ENCODE results near the gene WIPF3.
A peak's percentile ranks its signal among the peaks of the same experiment; 100 is the strongest.

WIPF3 gene

GRCh38 chr7:29809533-29810155, 3.3 kb downstream of the WIPF3 start:
- H3K9me3 ChIP-seq (ENCODE audit: control insufficient read depth, insufficient read depth, low read depth, low read length) = no peaks in the 10 kb centered on the region
- H3K4me3 ChIP-seq (ENCODE audit: low read depth, low read length) = no peak overlapping the region
- H3K27ac ChIP-seq (ENCODE audit: low read depth, low read length) = no peak overlapping the region
- H3K36me3 ChIP-seq (ENCODE audit: control insufficient read depth, insufficient read depth, low read length) = no peaks in the 10 kb centered on the region
- peaks cover 10% of the 10 kb centered on the region; the same call in 1 of the 2 replicates for H3K4me1 ChIP-seq (ENCODE audit: control insufficient read depth, insufficient read depth, low read length)
- H3K9ac ChIP-seq (ENCODE audit: low read length) = no peak overlapping the region
- peaks cover 23% of the 10 kb centered on the region for H3K27me3 ChIP-seq (ENCODE audit: control insufficient read depth, insufficient read depth, low read length)

GRCh38 chr7:29810297-29810696, 4.0 kb downstream of the WIPF3 start:
- Histone ChIP-seq H3K4me1 (ENCODE audit: control insufficient read depth, insufficient read depth, low read length) (peaks cover 10% of the 10 kb centered on the region; the same call in 1 of the 2 replicates), H3K36me3 (ENCODE audit: control insufficient read depth, insufficient read depth, low read length) (no peaks in the 10 kb centered on the region), H3K9me3 (ENCODE audit: control insufficient read depth, insufficient read depth, low read depth, low read length) (no peaks in the 10 kb centered on the region), H3K9ac (ENCODE audit: low read length) (no peak overlapping the region), H3K4me3 (ENCODE audit: low read depth, low read length) (no peak overlapping the region), H3K27me3 (ENCODE audit: control insufficient read depth, insufficient read depth, low read length) (peaks cover 17% of the 10 kb centered on the region), H3K27ac (ENCODE audit: low read depth, low read length) (no peak overlapping the region)

- Histone ChIP-seq H3K9ac (ENCODE audit: low read length) (no peak overlapping the region), H3K27ac (ENCODE audit: low read depth, low read length) (no peak overlapping the region), H3K9me3 (ENCODE audit: control insufficient read depth, insufficient read depth, low read depth, low read length) (no peaks in the 10 kb centered on the region), H3K36me3 (ENCODE audit: control insufficient read depth, insufficient read depth, low read length) (no peaks in the 10 kb centered on the region), H3K27me3 (ENCODE audit: control insufficient read depth, insufficient read depth, low read length) (peaks cover 10% of the 10 kb centered on the region), H3K4me1 (ENCODE audit: control insufficient read depth, insufficient read depth, low read length) (peaks cover 6% of the 10 kb centered on the region; the same call in 1 of the 2 replicates), H3K4me3 (ENCODE audit: low read depth, low read length) (no peak overlapping the region)
These were observed 4.6 kb downstream of the WIPF3 start for GRCh38 chr7:29810813-29811482.

- H3K36me3 ChIP-seq (ENCODE audit: control insufficient read depth, insufficient read depth, low read length) = no peaks in the 10 kb centered on the region
- H3K4me3 ChIP-seq (ENCODE audit: low read depth, low read length) = no peak overlapping the region
- H3K27me3 ChIP-seq (ENCODE audit: control insufficient read depth, insufficient read depth, low read length) = peaks cover 8% of the 10 kb centered on the region
- peaks cover 5% of the 10 kb centered on the region; the same call in 1 of the 2 replicates for H3K4me1 ChIP-seq (ENCODE audit: control insufficient read depth, insufficient read depth, low read length)
- no peak overlapping the region for H3K9ac ChIP-seq (ENCODE audit: low read length)
- H3K9me3 ChIP-seq (ENCODE audit: control insufficient read depth, insufficient read depth, low read depth, low read length) = no peaks in the 10 kb centered on the region
- H3K27ac ChIP-seq (ENCODE audit: low read depth, low read length) = no peak overlapping the region
These were observed 5.3 kb downstream of the WIPF3 start for GRCh38 chr7:29811586-29811985.

GRCh38 chr7:29812185-29812876, 6.0 kb downstream of the WIPF3 start:
- Histone ChIP-seq H3K4me3 (ENCODE audit: low read depth, low read length) (no peak overlapping the region), H3K27ac (ENCODE audit: low read depth, low read length) (no peak overlapping the region)

GRCh38 chr7:29815181-29816105, 9.1 kb downstream of the WIPF3 start:
- Histone ChIP-seq H3K4me1 (ENCODE audit: control insufficient read depth, insufficient read depth, low read length) (no peaks in the 10 kb centered on the region), H3K27me3 (ENCODE audit: control insufficient read depth, insufficient read depth, low read length) (no peaks in the 10 kb centered on the region), H3K27ac (ENCODE audit: low read depth, low read length) (no peak overlapping the region), H3K9ac (ENCODE audit: low read length) (no peak overlapping the region), H3K4me3 (ENCODE audit: low read depth, low read length) (no peak overlapping the region), H3K9me3 (ENCODE audit: control insufficient read depth, insufficient read depth, low read depth, low read length) (no peaks in the 10 kb centered on the region), H3K36me3 (ENCODE audit: control insufficient read depth, insufficient read depth, low read length) (no peaks in the 10 kb centered on the region)

More at GRCh38 chr7:29812185-29812876, 6.0 kb downstream of the WIPF3 start:
- Histone ChIP-seq H3K4me1 (ENCODE audit: control insufficient read depth, insufficient read depth, low read length) (peaks cover 5% of the 10 kb centered on the region; the same call in 1 of the 2 replicates), H3K27me3 (ENCODE audit: control insufficient read depth, insufficient read depth, low read length) (peaks cover 1% of the 10 kb centered on the region; the same call in 1 of the 2 replicates), H3K36me3 (ENCODE audit: control insufficient read depth, insufficient read depth, low read length) (no peaks in the 10 kb centered on the region), H3K9ac (ENCODE audit: low read length) (no peak overlapping the region), H3K9me3 (ENCODE audit: control insufficient read depth, insufficient read depth, low read depth, low read length) (no peaks in the 10 kb centered on the region)

- H3K27me3 ChIP-seq (ENCODE audit: control insufficient read depth, insufficient read depth, low read length) = no peaks in the 10 kb centered on the region
These were observed 12.0 kb downstream of the WIPF3 start for GRCh38 chr7:29818308-29818707.

GRCh38 chr7:29825775-29826529, 19.6 kb downstream of the WIPF3 start:
- Histone ChIP-seq H3K9me3 (ENCODE audit: control insufficient read depth, insufficient read depth, low read depth, low read length) (no peaks in the 10 kb centered on the region), H3K27me3 (ENCODE audit: control insufficient read depth, insufficient read depth, low read length) (no peaks in the 10 kb centered on the region), H3K27ac (ENCODE audit: low read depth, low read length) (no peak overlapping the region), H3K36me3 (ENCODE audit: control insufficient read depth, insufficient read depth, low read length) (no peaks in the 10 kb centered on the region), H3K4me1 (ENCODE audit: control insufficient read depth, insufficient read depth, low read length) (peaks cover 11% of the 10 kb centered on the region), H3K4me3 (ENCODE audit: low read depth, low read length) (0 out of 2 replicates have a peak overlapping the region, but pooled peaks have one; percentile 15), H3K9ac (ENCODE audit: low read length) (no peak overlapping the region)

More at GRCh38 chr7:29818308-29818707, 12.0 kb downstream of the WIPF3 start:
- Histone ChIP-seq H3K36me3 (ENCODE audit: control insufficient read depth, insufficient read depth, low read length) (no peaks in the 10 kb centered on the region), H3K9me3 (ENCODE audit: control insufficient read depth, insufficient read depth, low read depth, low read length) (no peaks in the 10 kb centered on the region), H3K4me3 (ENCODE audit: low read depth, low read length) (no peak overlapping the region), H3K27ac (ENCODE audit: low read depth, low read length) (no peak overlapping the region), H3K9ac (ENCODE audit: low read length) (no peak overlapping the region), H3K4me1 (ENCODE audit: control insufficient read depth, insufficient read depth, low read length) (no peaks in the 10 kb centered on the region)

GRCh38 chr7:29826530-29826822, 20.2 kb downstream of the WIPF3 start:
- Histone ChIP-seq H3K4me3 (ENCODE audit: low read depth, low read length) (no peak overlapping the region), H3K9me3 (ENCODE audit: control insufficient read depth, insufficient read depth, low read depth, low read length) (peaks cover 2% of the 10 kb centered on the region; the same call in 1 of the 2 replicates), H3K4me1 (ENCODE audit: control insufficient read depth, insufficient read depth, low read length) (peaks cover 11% of the 10 kb centered on the region), H3K36me3 (ENCODE audit: control insufficient read depth, insufficient read depth, low read length) (no peaks in the 10 kb centered on the region), H3K9ac (ENCODE audit: low read length) (no peak overlapping the region), H3K27me3 (ENCODE audit: control insufficient read depth, insufficient read depth, low read length) (no peaks in the 10 kb centered on the region), H3K27ac (ENCODE audit: low read depth, low read length) (no peak overlapping the region)

GRCh38 chr7:29826904-29827303, 20.6 kb downstream of the WIPF3 start:
- no peak overlapping the region for H3K27ac ChIP-seq (ENCODE audit: low read depth, low read length)
- no peaks in the 10 kb centered on the region for H3K36me3 ChIP-seq (ENCODE audit: control insufficient read depth, insufficient read depth, low read length)
- no peak overlapping the region for H3K9ac ChIP-seq (ENCODE audit: low read length)
- H3K4me1 ChIP-seq (ENCODE audit: control insufficient read depth, insufficient read depth, low read length) = peaks cover 11% of the 10 kb centered on the region
- H3K4me3 ChIP-seq (ENCODE audit: low read depth, low read length) = no peak overlapping the region
- H3K9me3 ChIP-seq (ENCODE audit: control insufficient read depth, insufficient read depth, low read depth, low read length) = peaks cover 6% of the 10 kb centered on the region
- no peaks in the 10 kb centered on the region for H3K27me3 ChIP-seq (ENCODE audit: control insufficient read depth, insufficient read depth, low read length)
